NT2/D1 (cell line): Measurements from ENCODE around the gene LRP11.

ENCODE experiments used
- SUZ12 ChIP-seq: IDR thresholded peaks from 2 replicates; pipeline ENCODE4 v1.6.1; 2011; ENCODE audit not compliant: insufficient read length, insufficient read depth; ENCODE audit errors: extremely low read depth
- YY1 ChIP-seq: IDR thresholded peaks from 2 replicates; pipeline ENCODE4 v1.6.1; 2011; ENCODE audit not compliant: insufficient read length, insufficient read depth
- ZNF274 ChIP-seq: IDR thresholded peaks from 2 replicates; pipeline ENCODE4 v1.6.1; 2011; ENCODE audit warnings: mild to moderate bottlenecking, low read depth, low read length

DNA sequence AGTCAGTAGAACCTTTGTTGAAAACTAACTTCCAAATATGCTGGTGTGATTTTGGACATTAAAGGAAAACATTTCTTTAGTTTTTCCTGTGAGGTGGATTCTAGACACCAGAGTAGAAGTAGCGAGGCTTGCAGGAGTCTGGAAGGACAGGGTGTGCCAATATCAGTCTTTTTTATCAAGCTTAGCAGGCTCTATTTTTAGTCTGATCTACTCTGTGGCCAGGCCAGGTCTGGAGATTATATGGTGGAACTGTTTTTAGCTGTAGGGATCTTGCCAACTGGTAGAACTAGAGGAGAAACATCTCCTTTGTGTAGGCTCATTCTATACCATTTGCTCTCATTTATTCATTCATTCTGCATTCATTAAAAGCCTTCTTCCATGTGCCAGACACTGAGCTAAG is 42.7 kb downstream of the LRP11 start:
- TF ChIP-seq SUZ12, result no peak
- no peak for TF ChIP-seq ZNF274
- no peak for TF ChIP-seq YY1
